Testis (tissue), 2 donors: Measurements from ENCODE around the gene MINDY4.

Experiments
- POLR2A ChIP-seq: fragments of 450-650 bp; IDR thresholded peaks from one replicate; pipeline ENCODE4 v1.6.1; 2017; ENCODE audit warnings: antibody characterized with exemption, mild to moderate bottlenecking, moderate library complexity
- TF ChIP-seq, protein P1 (sequence below), 3 experiments: fragments of 450-650 bp in 2 of 3; fragments of 200-600 bp in 1 of 3; sonication (generic) in 1 of 3; IDR thresholded peaks; one replicate each; pipeline ENCODE4 v1.5.1; 2016 to 2019; ENCODE audit warnings: antibody characterized with exemption in 3 of 3, mild to moderate bottlenecking in 2 of 3, moderate library complexity in 1 of 3

DNA sequence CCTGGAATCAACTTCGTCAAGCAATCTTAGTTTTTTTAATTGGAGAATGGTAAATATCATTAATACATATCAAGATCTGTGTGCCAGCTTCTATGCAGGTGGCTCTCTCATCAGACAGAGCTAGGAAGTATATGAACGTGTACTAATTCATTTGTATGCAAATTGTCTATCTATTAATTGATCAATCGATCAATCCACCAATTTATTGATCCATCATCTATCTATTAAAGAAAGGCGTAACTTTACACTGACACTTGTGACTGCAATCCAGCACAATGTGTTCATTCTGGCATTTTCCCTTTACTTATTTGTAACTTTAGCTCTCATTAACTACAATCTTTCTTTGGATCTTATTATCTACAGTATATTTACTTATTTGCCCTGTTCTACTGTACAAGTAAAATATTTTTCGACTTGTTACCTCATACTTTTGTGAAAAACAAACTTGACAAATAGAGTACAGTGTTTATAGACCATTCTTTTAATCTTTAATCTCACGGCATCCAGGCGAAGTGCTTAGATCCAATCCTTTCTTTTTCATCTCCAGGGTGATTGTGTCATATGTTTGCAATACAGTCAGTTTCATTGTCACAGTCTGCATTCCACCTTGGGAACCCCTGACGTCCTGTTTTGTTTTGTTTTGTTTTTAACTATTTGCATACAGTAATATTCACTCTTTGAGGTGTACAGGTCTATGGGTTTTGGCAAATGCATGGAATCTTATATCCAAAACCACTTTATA, 170.5 kb downstream of the MINDY4 start:
- TF ChIP-seq, protein P1, sequence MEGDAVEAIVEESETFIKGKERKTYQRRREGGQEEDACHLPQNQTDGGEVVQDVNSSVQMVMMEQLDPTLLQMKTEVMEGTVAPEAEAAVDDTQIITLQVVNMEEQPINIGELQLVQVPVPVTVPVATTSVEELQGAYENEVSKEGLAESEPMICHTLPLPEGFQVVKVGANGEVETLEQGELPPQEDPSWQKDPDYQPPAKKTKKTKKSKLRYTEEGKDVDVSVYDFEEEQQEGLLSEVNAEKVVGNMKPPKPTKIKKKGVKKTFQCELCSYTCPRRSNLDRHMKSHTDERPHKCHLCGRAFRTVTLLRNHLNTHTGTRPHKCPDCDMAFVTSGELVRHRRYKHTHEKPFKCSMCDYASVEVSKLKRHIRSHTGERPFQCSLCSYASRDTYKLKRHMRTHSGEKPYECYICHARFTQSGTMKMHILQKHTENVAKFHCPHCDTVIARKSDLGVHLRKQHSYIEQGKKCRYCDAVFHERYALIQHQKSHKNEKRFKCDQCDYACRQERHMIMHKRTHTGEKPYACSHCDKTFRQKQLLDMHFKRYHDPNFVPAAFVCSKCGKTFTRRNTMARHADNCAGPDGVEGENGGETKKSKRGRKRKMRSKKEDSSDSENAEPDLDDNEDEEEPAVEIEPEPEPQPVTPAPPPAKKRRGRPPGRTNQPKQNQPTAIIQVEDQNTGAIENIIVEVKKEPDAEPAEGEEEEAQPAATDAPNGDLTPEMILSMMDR (IDR thresholded peaks at IDR 0.05) = no peak
- TF ChIP-seq POLR2A = no peak
